ENCODE results near the gene DPP10. TPM values are rescaled to one million over a fixed set of nuclear protein-coding genes. Genes with fewer than 3 reads are reported as not detected.

The DPP10 gene
- total RNA-seq, 1 donor from 2014 or later, result 15.1 TPM

DNA sequence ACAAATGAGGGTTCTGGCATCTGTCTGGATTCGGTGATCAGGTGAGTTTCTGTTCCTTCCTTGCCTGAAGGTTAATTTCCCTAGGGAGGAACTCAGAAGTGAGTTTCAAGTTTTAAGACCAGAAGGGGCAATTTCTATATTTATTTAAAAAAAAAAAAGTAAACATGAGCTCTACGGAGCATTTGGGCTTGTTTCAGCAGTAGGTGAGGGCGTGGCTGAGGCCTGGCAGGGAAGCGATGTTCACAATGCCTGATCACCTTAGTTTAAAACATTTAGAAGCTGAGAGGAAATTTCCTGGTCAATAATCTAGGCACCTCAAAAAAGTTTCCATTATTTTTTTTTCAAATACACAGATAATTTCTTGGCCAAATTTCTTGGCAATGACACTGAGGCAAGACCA is 629.1 kb downstream of the DPP10 start:
- Mint-ChIP-seq H3K27ac (ENCODE audit: unreplicated experiment) (no peak overlapping the region), H3K27me3 (ENCODE audit: unreplicated experiment) (no peaks in the 10 kb centered on the region), H3K9me3 (ENCODE audit: unreplicated experiment) (no peaks in the 10 kb centered on the region), H3K4me3 (ENCODE audit: unreplicated experiment) (no peak overlapping the region), H3K4me1 (ENCODE audit: low read depth, unreplicated experiment) (peaks cover 8% of the 10 kb centered on the region), H3K36me3 (ENCODE audit: unreplicated experiment) (no peaks in the 10 kb centered on the region)
- TF ChIP-seq, protein P1, sequence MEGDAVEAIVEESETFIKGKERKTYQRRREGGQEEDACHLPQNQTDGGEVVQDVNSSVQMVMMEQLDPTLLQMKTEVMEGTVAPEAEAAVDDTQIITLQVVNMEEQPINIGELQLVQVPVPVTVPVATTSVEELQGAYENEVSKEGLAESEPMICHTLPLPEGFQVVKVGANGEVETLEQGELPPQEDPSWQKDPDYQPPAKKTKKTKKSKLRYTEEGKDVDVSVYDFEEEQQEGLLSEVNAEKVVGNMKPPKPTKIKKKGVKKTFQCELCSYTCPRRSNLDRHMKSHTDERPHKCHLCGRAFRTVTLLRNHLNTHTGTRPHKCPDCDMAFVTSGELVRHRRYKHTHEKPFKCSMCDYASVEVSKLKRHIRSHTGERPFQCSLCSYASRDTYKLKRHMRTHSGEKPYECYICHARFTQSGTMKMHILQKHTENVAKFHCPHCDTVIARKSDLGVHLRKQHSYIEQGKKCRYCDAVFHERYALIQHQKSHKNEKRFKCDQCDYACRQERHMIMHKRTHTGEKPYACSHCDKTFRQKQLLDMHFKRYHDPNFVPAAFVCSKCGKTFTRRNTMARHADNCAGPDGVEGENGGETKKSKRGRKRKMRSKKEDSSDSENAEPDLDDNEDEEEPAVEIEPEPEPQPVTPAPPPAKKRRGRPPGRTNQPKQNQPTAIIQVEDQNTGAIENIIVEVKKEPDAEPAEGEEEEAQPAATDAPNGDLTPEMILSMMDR (IDR thresholded peaks at IDR 0.05; ENCODE audit: partially characterized antibody, unreplicated experiment), result no peak
- no peak for DNase-seq

DNA sequence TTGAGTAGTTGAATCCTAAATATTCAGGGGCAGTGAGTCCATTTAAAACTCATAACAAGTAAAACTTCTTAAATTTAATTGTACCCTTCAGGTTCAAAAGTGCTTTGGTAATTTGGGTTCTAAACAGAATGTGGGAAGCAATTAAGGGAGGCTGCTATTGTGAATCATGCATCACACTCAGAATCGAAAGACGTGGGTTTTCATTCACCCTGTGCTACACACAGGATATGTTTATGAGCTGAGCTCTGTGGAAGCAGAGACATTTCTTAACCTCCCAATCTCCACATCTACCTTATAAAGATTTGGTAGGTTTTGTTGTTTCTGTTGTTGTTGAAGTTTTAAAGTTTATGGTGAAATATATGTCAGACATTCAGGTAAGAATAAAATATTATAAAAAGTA is 633.4 kb downstream of the DPP10 start:
- peaks cover 6% of the 10 kb centered on the region for H3K4me1 Mint-ChIP-seq (ENCODE audit: low read depth, unreplicated experiment)
- TF ChIP-seq, protein P1 (IDR thresholded peaks at IDR 0.05; ENCODE audit: partially characterized antibody, unreplicated experiment), result no peak

DNA sequence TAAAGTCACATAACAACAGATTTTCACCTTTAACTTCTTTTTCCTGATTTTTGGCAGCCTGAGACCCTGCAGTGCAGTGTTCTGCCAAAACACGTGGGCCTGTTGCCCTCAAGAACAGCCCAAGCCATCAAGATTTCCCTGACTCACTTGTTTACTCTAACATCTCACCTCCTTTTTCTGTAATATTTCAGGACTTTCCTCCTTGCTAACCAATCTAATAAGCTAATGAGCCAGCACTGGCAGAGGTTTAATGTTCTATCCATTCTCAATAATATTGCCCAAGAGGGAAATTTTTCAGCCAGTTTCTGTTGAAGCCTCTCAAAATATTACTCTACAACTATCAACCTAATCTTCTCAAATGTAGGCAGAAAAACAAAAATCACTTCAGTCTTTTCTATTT is 635.2 kb downstream of the DPP10 start:
- no peak overlapping the region for H3K27ac Mint-ChIP-seq (ENCODE audit: unreplicated experiment)
- no peak overlapping the region for H3K4me3 Mint-ChIP-seq (ENCODE audit: unreplicated experiment)
- no peaks in the 10 kb centered on the region for H3K36me3 Mint-ChIP-seq (ENCODE audit: unreplicated experiment)
- H3K4me1 Mint-ChIP-seq (ENCODE audit: low read depth, unreplicated experiment), result peaks cover 3% of the 10 kb centered on the region
- no peaks in the 10 kb centered on the region for H3K9me3 Mint-ChIP-seq (ENCODE audit: unreplicated experiment)
- no peaks in the 10 kb centered on the region for H3K27me3 Mint-ChIP-seq (ENCODE audit: unreplicated experiment)
- TF ChIP-seq, protein P1 (IDR thresholded peaks at IDR 0.05; ENCODE audit: partially characterized antibody, unreplicated experiment), result no peak
- no peak for DNase-seq

More for the DNA sequence above, 633.4 kb downstream of the DPP10 start:
- H3K4me3 Mint-ChIP-seq (ENCODE audit: unreplicated experiment), result no peak overlapping the region
- DNase-seq, result no peak
- H3K27me3 Mint-ChIP-seq (ENCODE audit: unreplicated experiment), result no peaks in the 10 kb centered on the region
- H3K9me3 Mint-ChIP-seq (ENCODE audit: unreplicated experiment), result no peaks in the 10 kb centered on the region
- no peak overlapping the region for H3K27ac Mint-ChIP-seq (ENCODE audit: unreplicated experiment)
- no peaks in the 10 kb centered on the region for H3K36me3 Mint-ChIP-seq (ENCODE audit: unreplicated experiment)

DNA sequence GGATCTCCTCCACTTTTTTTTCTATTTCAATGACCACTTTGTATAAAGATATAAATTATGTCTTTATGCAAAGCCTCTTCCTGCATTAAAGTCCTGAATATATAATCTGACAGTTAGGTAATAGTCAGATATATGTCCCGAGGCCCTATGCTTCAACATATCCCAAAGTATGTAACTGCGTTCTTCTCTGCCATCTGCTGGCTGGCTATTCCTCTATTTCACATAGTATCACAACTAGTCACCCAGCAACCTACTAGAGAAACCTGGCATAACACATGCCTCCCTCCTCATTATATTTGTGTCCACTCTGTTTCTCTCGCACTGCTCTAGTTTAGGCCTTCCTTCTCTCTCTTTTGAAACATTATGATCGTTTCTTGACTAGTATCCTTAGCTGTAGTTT is 640.8 kb downstream of the DPP10 start:
- DNase-seq, result no peak
- TF ChIP-seq, protein P1 (IDR thresholded peaks at IDR 0.05; ENCODE audit: partially characterized antibody, unreplicated experiment), result no peak

DNA sequence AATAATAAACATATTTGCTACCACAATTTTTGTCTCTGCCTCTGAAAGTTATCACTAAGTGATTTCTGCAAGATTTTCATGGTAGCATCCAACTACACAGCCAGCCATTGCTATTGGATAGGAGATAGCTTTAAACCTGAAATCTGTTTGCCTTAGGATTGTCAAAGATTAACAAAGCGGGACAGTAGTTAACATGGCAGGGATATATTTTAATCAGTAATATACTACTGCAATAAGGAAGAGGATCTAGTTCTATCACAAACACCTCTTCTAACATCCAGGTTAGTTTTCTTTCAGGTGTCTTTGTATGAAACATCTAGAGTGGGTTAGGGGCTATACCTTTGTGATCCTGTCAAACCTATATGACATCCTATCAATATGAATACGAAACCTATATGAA is 641.3 kb downstream of the DPP10 start:
- H3K36me3 Mint-ChIP-seq (ENCODE audit: unreplicated experiment), result no peaks in the 10 kb centered on the region
- TF ChIP-seq, protein P1 (IDR thresholded peaks at IDR 0.05; ENCODE audit: partially characterized antibody, unreplicated experiment), result no peak
- no peaks in the 10 kb centered on the region for H3K9me3 Mint-ChIP-seq (ENCODE audit: unreplicated experiment)
- H3K4me3 Mint-ChIP-seq (ENCODE audit: unreplicated experiment), result no peak overlapping the region
- DNase-seq, result no peak
- H3K27me3 Mint-ChIP-seq (ENCODE audit: unreplicated experiment), result no peaks in the 10 kb centered on the region
- H3K4me1 Mint-ChIP-seq (ENCODE audit: low read depth, unreplicated experiment), result peaks cover 13% of the 10 kb centered on the region
- H3K27ac Mint-ChIP-seq (ENCODE audit: unreplicated experiment), result no peak overlapping the region

More for the DNA sequence above, 640.8 kb downstream of the DPP10 start:
- Mint-ChIP-seq H3K27me3 (ENCODE audit: unreplicated experiment) (no peaks in the 10 kb centered on the region), H3K27ac (ENCODE audit: unreplicated experiment) (no peak overlapping the region), H3K4me1 (ENCODE audit: low read depth, unreplicated experiment) (peaks cover 13% of the 10 kb centered on the region), H3K9me3 (ENCODE audit: unreplicated experiment) (no peaks in the 10 kb centered on the region), H3K36me3 (ENCODE audit: unreplicated experiment) (no peaks in the 10 kb centered on the region), H3K4me3 (ENCODE audit: unreplicated experiment) (no peak overlapping the region)
